ENCODE measurements around the gene STOML1. TPM values are rescaled to one million over a fixed set of nuclear protein-coding genes. Genes with fewer than 3 reads are reported as not detected.

The STOML1 gene
- total RNA-seq, 1 donor from 2014 or later = 10.6 TPM

DNA sequence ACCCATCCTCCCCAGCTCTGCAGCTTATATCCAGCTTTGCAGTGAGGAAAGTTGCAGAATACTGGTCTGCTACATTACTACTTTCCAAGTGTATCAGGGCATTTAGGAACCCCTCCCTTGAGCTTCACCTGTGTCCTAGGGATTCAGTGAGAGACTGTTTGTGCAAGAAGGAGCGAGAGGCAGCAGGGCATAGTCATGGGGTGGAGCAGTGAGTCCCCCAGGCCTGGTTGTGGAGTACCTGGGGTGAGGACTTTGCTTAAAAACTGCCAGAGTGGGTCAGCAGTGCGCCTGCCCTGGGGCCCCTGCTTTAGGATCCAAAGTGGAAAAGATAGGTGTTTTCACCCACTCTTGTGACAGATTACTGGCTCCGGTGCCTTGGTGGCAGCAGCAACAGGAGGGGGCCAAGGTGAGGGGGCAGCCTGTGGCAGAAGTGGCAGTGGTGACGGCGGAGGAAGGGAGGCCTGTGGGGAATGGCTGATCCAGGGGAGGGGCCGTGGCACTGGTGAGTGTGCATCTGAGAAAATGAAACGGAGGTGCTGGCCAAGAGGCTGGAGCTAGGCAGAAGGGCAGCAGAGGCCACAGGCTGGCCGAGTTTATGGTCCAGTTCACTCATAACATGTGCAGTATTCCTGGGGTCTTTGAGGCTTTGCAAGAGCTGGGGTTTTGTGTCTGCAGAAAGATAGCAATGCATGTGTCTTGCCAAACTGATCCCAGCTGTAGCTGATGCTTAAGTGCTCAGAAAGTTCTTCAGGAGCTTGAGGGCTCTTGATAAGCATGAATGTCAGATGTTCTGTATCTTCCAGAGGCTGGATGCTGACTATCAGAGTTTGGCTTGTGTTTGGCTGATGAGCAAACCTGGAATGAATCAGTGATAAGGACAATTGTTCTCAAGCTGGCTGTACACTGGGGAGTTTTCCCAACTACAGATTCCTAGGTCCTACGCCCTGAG lies 46.9 kb upstream of the STOML1 start:
- DNase-seq (no peak), ATAC-seq (ENCODE audit: low read depth) (no peak)
- TF ChIP-seq, protein P1, sequence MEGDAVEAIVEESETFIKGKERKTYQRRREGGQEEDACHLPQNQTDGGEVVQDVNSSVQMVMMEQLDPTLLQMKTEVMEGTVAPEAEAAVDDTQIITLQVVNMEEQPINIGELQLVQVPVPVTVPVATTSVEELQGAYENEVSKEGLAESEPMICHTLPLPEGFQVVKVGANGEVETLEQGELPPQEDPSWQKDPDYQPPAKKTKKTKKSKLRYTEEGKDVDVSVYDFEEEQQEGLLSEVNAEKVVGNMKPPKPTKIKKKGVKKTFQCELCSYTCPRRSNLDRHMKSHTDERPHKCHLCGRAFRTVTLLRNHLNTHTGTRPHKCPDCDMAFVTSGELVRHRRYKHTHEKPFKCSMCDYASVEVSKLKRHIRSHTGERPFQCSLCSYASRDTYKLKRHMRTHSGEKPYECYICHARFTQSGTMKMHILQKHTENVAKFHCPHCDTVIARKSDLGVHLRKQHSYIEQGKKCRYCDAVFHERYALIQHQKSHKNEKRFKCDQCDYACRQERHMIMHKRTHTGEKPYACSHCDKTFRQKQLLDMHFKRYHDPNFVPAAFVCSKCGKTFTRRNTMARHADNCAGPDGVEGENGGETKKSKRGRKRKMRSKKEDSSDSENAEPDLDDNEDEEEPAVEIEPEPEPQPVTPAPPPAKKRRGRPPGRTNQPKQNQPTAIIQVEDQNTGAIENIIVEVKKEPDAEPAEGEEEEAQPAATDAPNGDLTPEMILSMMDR (IDR thresholded peaks at IDR 0.05) = no peak
- intact Hi-C loops (cut with micrococcal nuclease) = no loop called here
- ChIA-PET POLR2A (no interaction called here), CTCF (interaction anchor here (2.8 to 4.2 kb wide), 2 partner anchors 9 to 65 kb away, joined by 15 to 40 read pairs; no protein-coding TSS in a partner anchor)
- Mint-ChIP-seq H3K27ac (no peak overlapping the region), H3K27me3 (no peaks in the 10 kb centered on the region), H3K36me3 (ENCODE audit: low read depth) (peaks cover 59% of the 10 kb centered on the region), H3K4me3 (no peak overlapping the region), H3K4me1 (no peaks in the 10 kb centered on the region), H3K9me3 (no peaks in the 10 kb centered on the region)

DNA sequence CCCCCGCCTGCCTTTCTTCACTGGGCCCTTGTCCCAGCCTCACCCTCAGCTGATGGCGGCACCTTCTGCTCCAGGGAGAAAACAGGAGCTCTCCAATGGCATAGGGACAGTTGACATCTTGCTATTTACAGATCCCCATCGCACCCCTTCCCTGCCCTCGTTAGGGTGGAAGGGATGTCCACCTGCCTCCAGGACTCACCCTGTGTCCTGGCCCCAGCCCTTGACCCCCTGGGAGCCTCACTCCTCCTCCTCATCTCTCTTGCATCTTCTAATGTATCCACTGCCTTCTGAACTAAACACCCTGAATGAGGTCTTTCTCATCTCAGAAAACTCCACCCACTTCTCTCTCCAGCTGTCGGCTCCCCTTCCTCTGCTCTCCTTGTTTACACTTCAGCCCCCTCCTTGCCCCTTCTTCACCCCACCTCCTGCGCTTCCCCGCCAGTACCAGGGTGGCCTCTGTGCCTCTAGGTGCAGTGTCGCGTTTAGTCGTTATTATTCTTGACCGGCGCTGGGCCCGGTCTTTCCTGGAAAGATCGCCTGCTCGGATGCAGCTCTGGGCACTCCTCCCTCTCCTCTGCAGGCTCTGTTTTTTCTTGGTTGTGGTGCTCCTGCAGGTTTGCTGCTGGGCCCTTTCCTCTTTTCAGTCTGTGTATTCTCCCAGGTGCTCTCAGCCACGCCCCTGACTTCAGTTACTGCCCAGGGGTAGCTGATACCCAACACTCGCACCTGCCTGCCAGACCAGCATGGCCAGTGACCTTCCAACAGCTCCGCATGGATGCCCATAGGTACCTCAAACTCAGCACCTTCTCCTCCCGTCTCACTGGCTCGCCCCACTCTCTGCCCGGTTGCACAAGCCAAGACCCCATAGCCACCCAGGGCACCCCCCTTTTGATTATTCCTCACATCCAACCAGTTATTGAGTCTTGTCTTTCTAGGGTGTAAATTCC lies 45.3 kb upstream of the STOML1 start:
- intact Hi-C loops (cut with micrococcal nuclease) = loop anchor here (2.0 kb wide), 1 partner anchor 65 kb away; no protein-coding TSS in a partner anchor
- peaks cover 55% of the 10 kb centered on the region for H3K36me3 Mint-ChIP-seq (ENCODE audit: low read depth)
- H3K9me3 Mint-ChIP-seq = no peaks in the 10 kb centered on the region
- ATAC-seq (ENCODE audit: low read depth) (no peak), DNase-seq (no peak)
- H3K27ac Mint-ChIP-seq = no peak overlapping the region
- ChIA-PET POLR2A (no interaction called here), CTCF (interaction anchor here (0.9 to 4.2 kb wide), 5 partner anchors 10 to 86 kb away, joined by 3 to 40 read pairs (median 5); no protein-coding TSS in a partner anchor)
- TF ChIP-seq, protein P1 (IDR thresholded peaks at IDR 0.05) = no peak
- H3K4me3 Mint-ChIP-seq = no peak overlapping the region
- no peaks in the 10 kb centered on the region for H3K4me1 Mint-ChIP-seq
- H3K27me3 Mint-ChIP-seq = no peaks in the 10 kb centered on the region

DNA sequence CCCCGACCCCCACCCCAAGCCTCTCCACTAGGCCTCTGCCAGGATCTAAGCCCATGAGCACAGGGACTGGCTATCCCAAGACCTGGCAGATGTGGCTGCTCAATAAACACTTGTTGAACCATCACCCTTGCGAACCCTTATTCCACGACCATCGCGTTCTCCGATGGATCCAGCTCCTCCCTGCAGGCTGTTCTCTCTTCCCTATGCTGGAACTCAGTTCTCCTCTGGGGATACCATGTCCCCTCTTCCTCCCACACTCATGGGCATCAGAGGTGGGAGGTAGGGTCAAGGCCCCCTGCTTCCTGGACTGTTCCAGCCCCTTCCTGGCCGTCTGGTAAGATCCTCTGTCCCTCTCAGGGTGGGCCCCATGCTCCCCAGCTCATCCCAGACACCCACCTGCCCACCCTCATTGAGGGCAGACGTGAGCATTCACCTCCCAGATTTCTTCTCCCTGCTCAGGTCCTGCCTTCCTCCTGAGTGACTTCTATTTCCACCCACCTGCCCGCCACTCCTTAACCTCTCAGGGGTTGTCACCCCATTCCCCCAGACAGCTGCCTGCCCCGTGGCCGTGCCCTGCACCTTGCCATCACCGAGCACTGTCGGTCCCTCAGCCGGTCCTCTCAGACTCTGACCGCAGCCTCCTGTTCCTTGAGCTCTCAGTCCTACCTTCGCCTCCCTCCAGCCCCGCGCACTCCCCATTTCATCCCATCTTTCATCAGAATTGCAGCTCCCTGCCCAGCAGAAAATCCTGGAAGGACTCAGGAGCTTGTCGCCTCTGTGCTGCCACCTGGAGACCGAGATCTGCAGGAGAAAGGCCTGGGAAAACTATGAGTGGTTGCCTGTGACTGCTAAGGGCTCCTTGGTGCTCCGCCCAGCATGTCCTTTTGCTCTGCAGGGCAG lies 44.4 kb upstream of the STOML1 start:
- ChIA-PET POLR2A (no interaction called here), CTCF (interaction anchor here (0.9 to 4.2 kb wide), 4 partner anchors 9 to 85 kb away, joined by 3 to 40 read pairs (median 4); no protein-coding TSS in a partner anchor)
- ATAC-seq (ENCODE audit: low read depth) (no peak), DNase-seq (no peak)
- TF ChIP-seq, protein P1 (IDR thresholded peaks at IDR 0.05) = no peak
- Mint-ChIP-seq H3K27me3 (no peaks in the 10 kb centered on the region), H3K4me1 (no peaks in the 10 kb centered on the region), H3K27ac (no peak overlapping the region), H3K4me3 (no peak overlapping the region), H3K36me3 (ENCODE audit: low read depth) (peaks cover 62% of the 10 kb centered on the region), H3K9me3 (no peaks in the 10 kb centered on the region)
- intact Hi-C loops (cut with micrococcal nuclease) = loop anchor here (2.0 kb wide), 1 partner anchor 64 kb away; no protein-coding TSS in a partner anchor

DNA sequence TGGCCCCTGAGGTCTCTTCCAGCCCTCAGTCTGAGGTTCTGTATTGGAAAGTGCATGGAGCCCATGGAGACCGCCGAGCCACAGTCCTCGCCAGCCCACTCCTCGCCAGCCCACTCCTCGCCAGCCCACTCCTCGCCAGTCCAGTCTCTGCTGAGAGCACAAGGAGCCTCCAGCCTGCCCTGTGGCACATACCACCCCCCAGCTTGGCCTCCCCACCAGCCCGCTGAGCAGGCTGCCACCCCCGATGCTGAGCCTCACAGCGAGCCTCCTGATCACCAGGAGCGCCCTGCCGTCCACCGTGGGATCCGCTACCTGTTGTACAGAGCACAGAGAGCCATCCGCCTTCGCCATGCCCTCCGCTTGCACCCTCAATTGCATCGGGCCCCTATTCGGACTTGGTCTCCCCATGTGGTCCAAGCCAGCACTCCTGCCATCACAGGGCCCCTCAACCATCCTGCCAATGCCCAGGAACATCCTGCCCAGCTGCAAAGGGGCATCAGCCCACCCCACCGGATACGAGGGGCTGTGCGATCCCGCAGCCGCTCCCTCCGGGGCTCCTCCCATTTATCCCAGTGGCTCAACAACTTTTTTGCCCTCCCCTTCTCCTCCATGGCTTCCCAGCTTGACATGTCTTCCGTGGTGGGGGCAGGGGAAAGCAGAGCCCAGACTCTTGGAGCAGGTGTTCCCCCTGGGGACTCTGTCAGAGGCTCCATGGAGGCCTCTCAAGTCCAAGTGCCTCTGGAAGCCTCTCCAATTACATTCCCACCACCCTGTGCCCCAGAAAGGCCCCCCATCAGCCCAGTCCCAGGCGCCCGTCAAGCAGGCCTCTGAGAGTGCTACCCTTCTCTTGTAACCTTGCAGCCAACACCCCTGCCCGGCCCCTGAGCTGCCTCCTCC lies 43.3 kb upstream of the STOML1 start:
- intact Hi-C loops (cut with micrococcal nuclease) = loop anchor here (2.0 kb wide), 1 partner anchor 63 kb away; no protein-coding TSS in a partner anchor
- CTCF ChIA-PET = interaction anchor here (4.2 kb wide), 1 partner anchor 61 kb away, joined by 40 read pairs; no protein-coding TSS in a partner anchor
- DNase-seq (no peak), ATAC-seq (ENCODE audit: low read depth) (no peak)
- no peak overlapping the region for H3K4me3 Mint-ChIP-seq
- no peaks in the 10 kb centered on the region for H3K27me3 Mint-ChIP-seq
- H3K36me3 Mint-ChIP-seq (ENCODE audit: low read depth) = peaks cover 70% of the 10 kb centered on the region
- TF ChIP-seq, protein P1 (IDR thresholded peaks at IDR 0.05) = no peak
- H3K9me3 Mint-ChIP-seq = no peaks in the 10 kb centered on the region
- no peaks in the 10 kb centered on the region for H3K4me1 Mint-ChIP-seq
- POLR2A ChIA-PET = no interaction called here
- H3K27ac Mint-ChIP-seq = no peak overlapping the region
